ENCODE results near the gene NDN. TPM values are rescaled to one million over a fixed set of nuclear protein-coding genes. Genes with fewer than 3 reads are reported as not detected.
"Not testable (repeated sequence)": the region's sequence is repeated elsewhere in the genome, so short reads cannot be mapped to it uniquely, and the experiment has no call there.

NDN gene, protein sequence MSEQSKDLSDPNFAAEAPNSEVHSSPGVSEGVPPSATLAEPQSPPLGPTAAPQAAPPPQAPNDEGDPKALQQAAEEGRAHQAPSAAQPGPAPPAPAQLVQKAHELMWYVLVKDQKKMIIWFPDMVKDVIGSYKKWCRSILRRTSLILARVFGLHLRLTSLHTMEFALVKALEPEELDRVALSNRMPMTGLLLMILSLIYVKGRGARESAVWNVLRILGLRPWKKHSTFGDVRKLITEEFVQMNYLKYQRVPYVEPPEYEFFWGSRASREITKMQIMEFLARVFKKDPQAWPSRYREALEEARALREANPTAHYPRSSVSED
- polyA plus RNA-seq (2013, experiment 1 of 2; ENCODE audit: insufficient read length) = 47.1 TPM
- 51.0 TPM for polyA plus RNA-seq (2013, experiment 2 of 2; ENCODE audit: insufficient read length)

- DNase-seq = peak; percentile 68
These were observed at the start of gene NDN for GRCh38 chr15:23687143-23687470. Gene NDN, minus strand, starts transcription at chr15:23687305. Its CDS starts 88 bp downstream, at chr15:23687217.

DNA sequence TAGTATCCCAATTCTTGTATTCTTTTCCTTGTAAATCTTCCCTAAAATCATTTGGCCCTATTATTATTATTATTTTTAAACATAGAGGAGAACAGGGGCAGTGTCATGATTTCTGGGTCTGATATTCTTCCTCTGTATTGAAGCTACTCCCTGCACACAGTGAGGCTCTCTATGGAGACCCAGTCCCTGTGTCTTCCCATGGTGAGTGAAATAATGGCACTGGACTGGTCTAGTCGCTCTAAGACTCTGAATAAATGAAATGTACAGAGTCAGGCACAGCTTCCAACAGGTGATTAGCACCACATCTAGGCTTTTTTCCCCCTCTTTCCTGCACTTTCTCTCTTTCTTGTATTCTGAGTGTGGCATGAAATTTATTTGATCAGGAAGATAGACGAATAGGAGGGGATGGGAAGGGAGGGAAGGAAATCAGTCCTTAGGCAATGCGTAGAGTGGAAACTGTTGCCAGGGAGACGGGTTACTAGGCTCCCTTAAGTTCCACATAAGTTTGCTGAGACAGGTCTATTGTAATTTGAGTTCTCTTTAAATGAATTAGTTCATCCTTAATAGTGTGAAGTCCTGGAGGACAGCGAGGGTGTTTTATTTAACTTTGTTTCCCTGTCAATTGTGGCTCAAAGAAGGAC is 49.0 kb upstream of the NDN start:
- no peak for DNase-seq

DNA sequence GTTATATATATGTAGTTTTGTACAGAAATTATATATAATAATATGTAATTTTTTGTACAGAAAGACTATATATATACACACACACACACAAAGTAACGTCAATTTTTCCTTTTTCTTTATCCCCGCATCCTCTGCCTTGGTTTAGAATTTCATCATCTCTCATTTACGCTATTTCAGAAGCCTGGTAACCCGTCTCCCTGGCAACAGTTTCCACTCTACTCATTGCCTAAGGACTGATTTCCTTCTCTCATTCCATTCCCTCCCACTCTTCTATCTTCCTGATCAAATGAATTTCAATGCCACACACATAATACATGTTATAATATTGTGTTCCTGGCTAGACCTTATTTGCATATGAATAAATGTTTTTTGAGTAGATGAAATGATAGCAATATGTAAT is 47.8 kb upstream of the NDN start:
- no peak for DNase-seq

- DNase-seq = not testable (repeated sequence)
These were observed 27.0 kb upstream of the NDN start for GRCh38 chr15:23713874-23714656.

- no peak for DNase-seq
These were observed 21.2 kb upstream of the NDN start for GRCh38 chr15:23708332-23708731.

- no peak for DNase-seq
These were observed 8.2 kb upstream of the NDN start for GRCh38 chr15:23695282-23695681.

DNA sequence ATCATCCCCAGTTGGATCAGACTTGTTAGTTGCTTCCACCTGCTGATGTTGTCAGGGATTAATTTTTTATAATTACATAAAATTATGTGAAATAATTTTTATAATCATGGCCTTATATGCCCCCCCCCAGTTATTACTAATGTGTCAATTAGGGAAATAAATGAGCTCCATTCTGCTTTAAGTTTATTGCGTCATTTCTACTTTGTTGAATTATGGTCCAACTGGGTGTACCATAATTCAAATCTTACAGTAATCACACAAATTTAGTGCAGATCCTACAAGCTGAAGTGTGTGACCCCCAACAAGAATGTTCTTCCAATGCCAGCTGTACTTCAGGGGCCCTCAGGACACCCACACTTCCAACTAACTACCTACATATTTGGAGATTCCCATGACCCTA is 7.5 kb upstream of the NDN start:
- no peak for DNase-seq

GRCh38 chr15:23690450-23690852 is 3.3 kb upstream of the NDN start:
- DNase-seq = peak; percentile 43

DNA sequence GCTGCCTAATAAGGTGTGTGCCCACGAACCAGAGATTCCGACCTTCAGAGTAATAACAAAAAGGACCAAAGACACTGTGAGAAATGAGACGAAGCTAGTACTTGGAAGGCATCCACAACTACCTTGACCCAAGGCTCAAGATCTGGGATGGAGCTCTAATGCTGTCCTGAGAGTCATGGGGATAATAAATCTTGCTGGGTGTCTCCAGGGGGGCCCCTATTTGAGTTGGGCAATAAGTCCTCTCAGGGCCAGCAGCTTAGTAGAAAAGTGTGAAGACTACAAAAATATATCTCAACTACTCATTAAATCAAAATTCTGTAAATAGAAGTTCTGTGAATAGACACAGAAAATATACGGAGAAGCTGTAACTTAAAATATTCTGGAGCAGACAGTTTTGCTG is 2.9 kb upstream of the NDN start:
- DNase-seq = no peak

DNA sequence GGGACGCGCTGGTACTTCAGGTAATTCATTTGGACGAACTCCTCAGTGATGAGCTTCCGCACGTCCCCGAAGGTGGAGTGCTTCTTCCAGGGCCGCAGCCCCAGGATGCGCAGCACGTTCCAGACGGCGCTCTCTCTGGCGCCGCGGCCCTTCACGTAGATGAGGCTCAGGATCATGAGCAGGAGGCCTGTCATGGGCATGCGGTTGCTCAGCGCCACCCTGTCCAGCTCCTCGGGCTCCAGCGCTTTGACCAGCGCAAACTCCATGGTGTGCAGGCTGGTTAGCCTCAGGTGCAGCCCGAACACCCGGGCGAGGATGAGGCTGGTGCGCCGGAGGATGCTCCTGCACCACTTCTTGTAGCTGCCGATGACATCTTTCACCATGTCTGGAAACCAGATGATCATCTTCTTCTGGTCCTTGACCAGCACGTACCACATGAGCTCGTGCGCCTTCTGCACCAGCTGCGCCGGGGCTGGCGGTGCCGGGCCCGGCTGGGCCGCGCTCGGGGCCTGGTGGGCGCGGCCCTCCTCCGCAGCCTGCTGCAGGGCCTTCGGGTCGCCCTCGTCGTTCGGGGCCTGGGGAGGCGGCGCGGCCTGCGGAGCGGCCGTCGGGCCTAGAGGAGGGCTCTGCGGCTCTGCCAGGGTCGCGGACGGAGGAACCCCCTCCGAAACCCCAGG is 501 bp downstream of the NDN start:
- no peak for DNase-seq

DNA sequence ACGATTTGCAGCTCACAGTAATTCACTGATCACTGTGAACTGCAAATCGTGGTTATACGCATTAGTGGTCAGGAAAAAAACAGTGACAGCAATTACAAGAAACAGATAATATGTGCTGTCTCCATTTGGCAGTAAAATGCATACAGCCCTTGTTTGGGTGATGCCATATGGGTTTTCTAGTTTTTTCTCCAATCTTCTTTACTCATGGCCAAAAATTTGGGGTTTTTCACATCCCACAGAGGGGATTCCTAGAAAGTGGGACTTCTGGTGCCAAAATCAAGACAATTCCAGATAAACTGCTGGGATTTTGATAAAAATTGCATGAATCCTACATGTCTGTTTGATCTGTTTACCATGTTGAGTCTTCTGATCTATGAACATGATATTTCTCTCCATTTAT is 15.6 kb downstream of the NDN start:
- DNase-seq = no peak

DNA sequence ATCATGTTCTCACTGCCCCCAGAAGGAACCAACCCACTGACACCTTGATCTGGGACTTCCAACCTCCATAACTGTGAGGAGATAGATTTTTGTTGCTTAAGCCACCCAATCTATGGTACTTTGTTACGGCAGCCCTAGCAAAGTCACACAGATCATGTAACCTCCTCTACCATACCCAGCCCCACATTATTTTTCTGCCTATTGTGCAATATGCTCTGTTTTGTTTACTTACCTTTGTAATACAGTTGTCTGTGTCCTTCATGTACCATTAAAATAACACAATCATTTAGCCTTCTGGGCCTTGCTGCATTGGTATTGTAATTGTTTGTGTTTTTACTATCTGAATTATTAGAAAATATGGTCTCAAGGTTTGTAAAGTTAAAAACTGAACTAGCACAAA is 16.1 kb downstream of the NDN start:
- DNase-seq = no peak

DNA sequence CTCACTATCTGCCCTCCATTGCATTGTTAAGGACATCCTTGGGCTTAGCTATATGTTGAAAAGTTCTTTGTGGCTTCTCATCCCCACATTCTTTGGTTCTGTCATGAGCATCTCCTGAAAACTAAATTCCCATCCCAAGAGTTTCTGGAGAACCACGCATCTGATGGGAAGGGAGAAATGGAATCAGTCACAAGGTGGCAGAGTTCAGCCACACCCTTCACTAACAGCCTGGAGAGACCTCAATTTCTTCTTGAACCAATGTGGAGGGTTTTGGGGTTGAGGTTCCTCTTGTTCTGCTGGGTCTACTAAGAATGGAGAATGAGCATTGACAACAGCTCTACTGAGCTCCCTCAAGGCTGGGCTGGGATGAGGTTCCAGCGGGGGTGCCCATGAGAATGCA is 23.9 kb downstream of the NDN start:
- DNase-seq = no peak

- DNase-seq = peak; percentile 7
These were observed 38.1 kb downstream of the NDN start for GRCh38 chr15:23648920-23649515.

DNA sequence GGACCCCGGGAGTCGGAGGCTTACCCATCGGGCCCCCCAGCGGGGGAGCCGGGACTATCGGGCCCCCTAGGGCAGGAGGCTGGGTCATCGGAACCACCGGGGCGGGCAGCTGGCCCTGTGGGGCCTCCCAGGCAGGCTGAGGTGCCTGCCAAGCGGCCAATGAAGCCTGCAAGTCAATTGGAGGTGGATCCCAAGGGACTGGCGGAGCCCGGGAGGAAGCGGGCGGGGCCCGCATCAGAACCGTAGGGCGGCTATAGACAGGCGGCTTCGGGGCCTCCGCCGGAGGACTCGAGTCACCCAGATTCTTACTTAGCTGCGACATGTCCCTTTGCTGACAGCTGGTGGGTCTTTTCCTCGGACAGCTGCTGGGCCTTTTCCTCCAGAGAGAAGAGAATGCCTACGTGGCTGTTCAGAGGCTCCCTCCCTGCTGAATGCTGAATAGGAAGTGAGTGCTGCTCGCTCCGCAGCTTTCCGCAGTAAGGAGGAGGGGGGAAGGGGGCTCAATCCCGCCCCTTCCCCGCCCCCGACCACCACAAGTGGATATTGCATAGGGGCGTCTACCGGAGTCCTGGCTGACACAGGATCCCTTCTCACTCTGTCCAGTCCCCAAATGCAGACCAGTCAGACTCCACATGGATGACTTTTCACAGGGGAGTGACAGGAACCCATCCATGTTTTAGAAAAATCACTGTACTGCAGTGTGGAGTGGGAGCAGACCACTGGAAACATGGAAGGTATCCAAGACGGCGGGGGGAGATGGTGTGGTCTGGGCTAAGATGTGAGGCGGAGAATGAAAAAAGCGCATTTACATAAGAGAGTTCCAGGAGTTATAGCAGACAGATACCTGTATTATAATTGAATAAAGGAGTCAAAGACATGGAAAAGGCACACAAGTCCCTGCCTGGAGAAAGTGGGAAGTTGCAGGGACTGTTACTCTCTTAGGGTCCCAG is 39.4 kb downstream of the NDN start, which contains the start of gene MAGEL2:
Gene MAGEL2 (minus strand): TSS at position 447 of the 950 bp plus-strand sequence. CDS start 125 bp downstream, at position 322.
- DNase-seq = peak; percentile 27

- no peak for DNase-seq
These were observed 40.2 kb downstream of the NDN start for GRCh38 chr15:23647001-23647295.

DNA sequence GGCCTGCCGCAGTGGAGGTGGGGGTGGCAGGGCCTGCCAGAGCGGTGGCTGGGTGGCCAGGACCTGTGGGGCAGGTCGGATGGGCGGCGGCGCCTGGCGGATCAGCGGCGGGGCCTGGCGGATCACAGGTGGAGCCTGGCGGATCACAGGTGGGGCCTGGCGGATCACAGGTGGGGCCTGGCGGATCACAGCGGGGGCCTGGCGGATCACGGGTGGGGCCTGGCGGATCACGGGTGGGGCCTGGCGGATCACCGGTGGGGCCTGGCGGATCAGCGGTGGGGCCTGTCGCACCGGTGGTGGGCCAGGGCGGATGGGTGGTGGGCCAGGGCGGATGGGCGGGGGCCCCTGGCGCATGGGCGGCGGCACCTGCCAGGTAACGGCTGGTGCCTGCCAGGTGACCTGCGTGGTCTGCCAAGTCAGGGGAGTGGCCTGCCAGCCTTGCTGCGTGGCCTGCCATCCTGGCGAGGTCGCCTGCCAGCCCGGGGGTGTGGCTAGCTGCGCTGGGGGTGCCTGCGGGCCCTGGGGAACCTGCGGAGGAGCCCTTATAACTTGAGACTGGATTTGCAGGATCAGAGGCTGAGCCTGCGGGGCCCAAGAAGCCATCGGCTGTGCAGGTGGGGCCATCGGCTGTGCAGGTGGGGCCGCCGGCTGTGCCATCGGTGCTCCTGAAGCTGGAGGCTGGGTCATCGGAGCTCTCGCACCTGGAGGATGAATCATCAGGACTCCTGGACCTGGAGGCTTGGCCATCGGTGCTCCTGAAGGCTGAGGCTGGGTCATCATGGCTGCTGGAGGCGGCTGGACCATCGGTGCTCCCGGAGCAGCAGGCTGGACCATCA is 40.7 kb downstream of the NDN start:
- no peak for DNase-seq

DNA sequence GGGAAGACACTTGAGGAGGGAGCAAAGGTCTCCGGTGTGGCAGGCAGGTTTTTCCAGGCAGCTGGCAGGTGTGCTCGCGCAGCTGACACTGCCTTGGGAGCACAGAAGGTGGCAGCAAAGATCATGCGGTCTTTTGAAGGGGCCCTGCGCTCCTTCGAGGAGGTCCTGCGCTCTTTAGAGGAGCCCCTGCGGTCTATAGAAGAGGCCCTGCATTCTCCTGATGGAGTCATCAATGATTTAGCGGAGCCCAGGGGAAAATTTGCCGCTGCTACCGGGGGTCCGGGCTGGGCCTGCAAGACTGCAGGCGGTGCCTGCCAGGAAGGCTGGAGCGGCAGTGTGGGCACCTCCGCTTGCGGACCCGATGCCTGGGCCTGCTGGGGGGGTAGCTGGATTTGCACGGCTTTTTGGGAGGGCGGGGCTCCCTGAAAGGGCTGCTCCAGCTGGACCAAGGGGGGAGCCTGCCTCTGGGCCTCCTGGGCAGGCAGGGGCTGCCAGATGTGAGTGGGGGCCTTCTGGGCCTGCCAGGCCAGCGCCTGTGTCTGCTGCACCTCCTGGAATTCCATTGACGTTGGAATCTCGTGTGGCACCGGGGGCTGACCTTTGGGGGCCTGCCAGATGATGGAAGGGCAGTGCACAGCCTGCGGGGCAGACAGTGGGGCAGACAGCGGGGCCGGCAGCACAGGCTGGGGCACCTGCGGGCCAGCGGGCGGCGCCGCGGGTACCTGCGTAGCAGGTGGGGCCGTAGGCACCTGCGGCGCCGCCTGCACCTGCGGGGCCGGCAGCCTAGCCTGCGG is 41.5 kb downstream of the NDN start:
- no peak for DNase-seq

GRCh38 chr15:23644829-23645228 is 42.3 kb downstream of the NDN start:
- DNase-seq = no peak
